CD14-positive monocyte (primary cell): ENCODE measurements around the gene MEIOSIN. TPM values are rescaled to one million over a fixed set of nuclear protein-coding genes. Genes with fewer than 3 reads are reported as not detected.
A peak's percentile ranks its signal among the peaks of the same experiment; 100 is the strongest.

Experiments used
- DNase-seq, 3 donors: peaks; one replicate each; pipeline ENCODE4 v3.0.0-alpha.2; 2011 to 2022
- H2AFZ ChIP-seq: 2 replicates; pipeline ENCODE4 v1.6.0; 2012; ENCODE audit warnings: mild to moderate bottlenecking, low read depth, low read length, inconsistent platforms; ENCODE audit not compliant: insufficient read depth, poor library complexity, severe bottlenecking
- H3K27ac ChIP-seq, 2 donors: 1 replicate in 1 of 2; 2 replicates in 1 of 2; pipeline ENCODE4 v1.5.1; 2012 to 2013; ENCODE audit warnings: low read length in 2 of 2, control low read depth in 1 of 2, inconsistent platforms in 1 of 2, low read depth in 1 of 2, mild to moderate bottlenecking in 1 of 2
- H3K27me3 ChIP-seq, 2 donors: one replicate each; pipeline versions ENCODE4 v1.6.0 to v1.6.1; 2011 to 2013; ENCODE audit warnings: low read length in 2 of 2; ENCODE audit not compliant: control insufficient read depth in 2 of 2, insufficient read depth in 2 of 2
- H3K36me3 ChIP-seq, 2 donors: replicated peaks in 1 of 2; 1 replicate in 1 of 2; 2 replicates in 1 of 2; pipeline versions ENCODE4 v1.5.1 to v1.6.1; 2012 to 2013; ENCODE audit warnings: low read length in 2 of 2, control low read depth in 1 of 2, inconsistent platforms in 1 of 2, mild to moderate bottlenecking in 1 of 2; ENCODE audit not compliant: insufficient read depth in 2 of 2, control insufficient read depth in 1 of 2
- H3K4me1 ChIP-seq, 2 donors: 1 replicate in 1 of 2; 2 replicates in 1 of 2; pipeline versions ENCODE4 v1.5.1 to v1.6.1; 2012 to 2013; ENCODE audit warnings: low read length in 2 of 2, control low read depth in 1 of 2, inconsistent platforms in 1 of 2, mild to moderate bottlenecking in 1 of 2, moderate library complexity in 1 of 2; ENCODE audit not compliant: insufficient read depth in 2 of 2, control insufficient read depth in 1 of 2
- H3K4me2 ChIP-seq: replicated peaks from 2 replicates; pipeline ENCODE3; 2012; ENCODE audit warnings: low read length, moderate library complexity, mild to moderate bottlenecking; ENCODE audit not compliant: poor library complexity, severe bottlenecking; ENCODE audit errors: extremely low read depth
- H3K4me3 ChIP-seq, 3 experiments: fragments of 200-600 bp in 1 of 3; sonication (generic) in 1 of 3; replicated peaks in 1 of 3; 1 replicate in 2 of 3; 2 replicates in 1 of 3; pipeline ENCODE4 v1.5.1; 2011 to 2013; ENCODE audit warnings: low read length in 3 of 3, mild to moderate bottlenecking in 3 of 3, control low read depth in 2 of 3, low read depth in 2 of 3, inconsistent platforms in 1 of 3, moderate library complexity in 1 of 3
- H3K79me2 ChIP-seq: 2 replicates; pipeline ENCODE4 v1.6.0; 2012; ENCODE audit warnings: mild to moderate bottlenecking, control low read depth, inconsistent platforms, low read length, moderate library complexity; ENCODE audit not compliant: insufficient read depth
- H3K9ac ChIP-seq: 2 replicates; pipeline ENCODE4 v1.6.0; 2017; ENCODE audit warnings: low read length, mild to moderate bottlenecking; ENCODE audit not compliant: insufficient read depth, poor library complexity, severe bottlenecking
- H3K9me3 ChIP-seq, 2 donors: replicated peaks in 1 of 2; 1 replicate in 1 of 2; 2 replicates in 1 of 2; pipeline versions ENCODE4 v1.5.1 to v1.6.1; 2012 to 2013; ENCODE audit warnings: low read length in 2 of 2, control low read depth in 1 of 2; ENCODE audit not compliant: control insufficient read depth in 1 of 2, insufficient read depth in 1 of 2
- H4K20me1 ChIP-seq: 2 replicates; pipeline ENCODE4 v1.6.0; 2012; ENCODE audit warnings: mild to moderate bottlenecking, low read length, control low read depth, moderate library complexity; ENCODE audit not compliant: insufficient read depth
- H3K27ac Mint-ChIP-seq, 7 donors: one replicate each; pipeline ENCODE4 v1.8.0; 2020; ENCODE audit warnings: mild to moderate bottlenecking in 7 of 7, mixed read lengths in 7 of 7, moderate library complexity in 6 of 7, inconsistent platforms in 2 of 7
- H3K27me3 Mint-ChIP-seq, 3 donors: one replicate each; pipeline ENCODE4 v1.8.0; 2021 to 2022; ENCODE audit warnings: low read depth in 3 of 3, mild to moderate bottlenecking in 3 of 3, mixed read lengths in 3 of 3, moderate library complexity in 3 of 3, inconsistent platforms in 1 of 3
- H3K36me3 Mint-ChIP-seq, 2 donors: one replicate each; pipeline ENCODE4 v1.8.0; 2020; ENCODE audit warnings: mixed read lengths in 2 of 2, inconsistent platforms in 1 of 2, mild to moderate bottlenecking in 1 of 2
- H3K4me1 Mint-ChIP-seq: one replicate; pipeline ENCODE4 v1.8.0; 2020; ENCODE audit warnings: mild to moderate bottlenecking, mixed read lengths
- H3K4me3 Mint-ChIP-seq, 2 donors: one replicate each; pipeline ENCODE4 v1.8.0; 2020; ENCODE audit warnings: mild to moderate bottlenecking in 2 of 2, mixed read lengths in 2 of 2, moderate library complexity in 1 of 2
- H3K9me3 Mint-ChIP-seq, 7 donors: one replicate each; pipeline ENCODE4 v1.8.0; 2020 to 2022; ENCODE audit warnings: mixed read lengths in 7 of 7, mild to moderate bottlenecking in 6 of 7, moderate library complexity in 6 of 7, inconsistent platforms in 2 of 7
- CTCF ChIP-seq: fragments of 200-600 bp; IDR thresholded peaks from one replicate; pipeline ENCODE4 v1.8.0; 2022; ENCODE audit warnings: antibody characterized with exemption, mild to moderate bottlenecking
- WGBS: methylation state at CpG from one replicate; pipeline ENCODE4 v1.1.5; 2013; ENCODE audit warnings: missing lambda C conversion rate; ENCODE audit not compliant: insufficient coverage; 5-methylcytosine and 5-hydroxymethylcytosine counted together
- intact Hi-C, 2 donors: fragments of 100-400 bp; cut with micrococcal nuclease; formaldehyde crosslinking; loops; one replicate each; pipeline versions ENCODE4 v1.15.0 to v1.15.1; 2023
- polyA plus RNA-seq, 3 donors: library from polyadenylated mRNA; depleted of rRNA in 1 of 3; unstranded in 2 of 3; stranded (reverse) in 1 of 3; fragments of 300-500 nt in 2 of 3; fragments of >200 nt in 1 of 3; fragmentation: Illumina TruSeq in 2 of 3; gene quantifications; 1 replicate in 2 of 3; 2 replicates in 1 of 3; pipeline ENCODE4 v1.2.3, GENCODE V29; 2012 to 2021

Gene MEIOSIN
- polyA plus RNA-seq, 3 donors, result not detected

GRCh38 chr19:45785097-45785496, 51.9 kb downstream of the MEIOSIN start:
- Histone ChIP-seq H3K27me3 (peaks cover 66 to 97% of the 10 kb centered on the region in 2 donors), H3K4me1 (peaks cover 3 to 10% of the 10 kb centered on the region in 2 donors), H3K4me2 (no peak overlapping the region), H3K9me3 (peaks cover 15 to 43% of the 10 kb centered on the region in 2 donors), H3K4me3 (no peak overlapping the region), H4K20me1 (peaks cover 94% of the 10 kb centered on the region), H3K9ac (no peak overlapping the region), H3K36me3 (no peaks in the 10 kb centered on the region), H2AFZ (no peak overlapping the region), H3K27ac (no peak overlapping the region), H3K79me2 (no peaks in the 10 kb centered on the region)
- peaks cover 29 to 30% of the 10 kb centered on the region in 2 donors for H3K36me3 Mint-ChIP-seq
- H3K4me1 Mint-ChIP-seq, result peaks cover 5% of the 10 kb centered on the region
- no peak for DNase-seq
- 83% methylated on average over 5 of the region's 5 CpGs for WGBS
- TF ChIP-seq CTCF, result no peak
- H3K27me3 Mint-ChIP-seq, result peaks cover 96 to 100% (median 97%) of the 10 kb centered on the region in 3 donors
- peaks cover 3 to 47% (median 23%) of the 10 kb centered on the region in 7 donors for H3K9me3 Mint-ChIP-seq
- H3K27ac Mint-ChIP-seq, result no peak overlapping the region
- intact Hi-C loops, result no loop called here
- H3K4me3 Mint-ChIP-seq, result peak overlapping the region in 1 of 2 donors; percentile 68

- Histone ChIP-seq H3K27ac (no peak overlapping the region), H4K20me1 (peaks cover 94% of the 10 kb centered on the region), H3K4me3 (no peak overlapping the region), H3K36me3 (no peaks in the 10 kb centered on the region), H3K9ac (no peak overlapping the region), H3K27me3 (peaks cover 57 to 89% of the 10 kb centered on the region in 2 donors), H3K79me2 (no peaks in the 10 kb centered on the region), H3K9me3 (peaks cover 9 to 34% of the 10 kb centered on the region in 2 donors), H3K4me1 (peaks cover 11 to 14% of the 10 kb centered on the region in 2 donors), H2AFZ (no peak overlapping the region), H3K4me2 (no peak overlapping the region)
- DNase-seq, result no peak
- WGBS, result 97% methylated on average over 52 of the region's 57 CpGs
- H3K36me3 Mint-ChIP-seq, result peaks cover 29 to 30% of the 10 kb centered on the region in 2 donors
- H3K4me3 Mint-ChIP-seq, result peak overlapping the region in 1 of 2 donors; percentile 86
- H3K27me3 Mint-ChIP-seq, result peaks cover 91 to 96% (median 95%) of the 10 kb centered on the region in 3 donors
- peaks cover 3 to 44% (median 22%) of the 10 kb centered on the region in 7 donors for H3K9me3 Mint-ChIP-seq
- no peak for TF ChIP-seq CTCF
- H3K27ac Mint-ChIP-seq, result no peak overlapping the region
- intact Hi-C loops, result no loop called here
- H3K4me1 Mint-ChIP-seq, result peaks cover 9% of the 10 kb centered on the region
Measured at GRCh38 chr19:45785781-45786532, 52.7 kb downstream of the MEIOSIN start.
